WTC11 (cell line): ENCODE results near the gene BLOC1S5. TPM values are rescaled to one million over a fixed set of nuclear protein-coding genes. Genes with fewer than 3 reads are reported as not detected.

ENCODE experiments used
- ATAC-seq: fragments of 200-7000 bp; cut with Tn5 transposase; 2 replicates; pipeline ENCODE4 v1.10.0; 2021; ENCODE audit warnings: mild to moderate bottlenecking, moderate library complexity
- CTCF ChIA-PET: fragments of 300-600 bp; sonication (Branson Sonifier 250); formaldehyde crosslinking; loops from one replicate; lab custom pipeline; 2021; ENCODE audit warnings: antibody characterized with exemption; lab: Charles Lee
- POLR2A ChIA-PET: fragments of 350-600 bp; sonication (Branson Sonifier 250); formaldehyde crosslinking; loops from one replicate; lab custom pipeline; 2021; ENCODE audit warnings: antibody characterized with exemption; lab: Charles Lee
- DNase-seq: peaks from one replicate; pipeline ENCODE4 v3.0.0; 2021; ENCODE audit warnings: low spot score
- H3K27ac Mint-ChIP-seq: 2 replicates; pipeline ENCODE4 v1.8.0; 2021; ENCODE audit warnings: mixed read lengths
- H3K27me3 Mint-ChIP-seq: 2 replicates; pipeline ENCODE4 v1.8.0; 2021; ENCODE audit warnings: low read depth, mild to moderate bottlenecking, moderate library complexity, mixed read lengths
- H3K36me3 Mint-ChIP-seq: 2 replicates; pipeline ENCODE4 v1.8.0; 2021; ENCODE audit warnings: mixed read lengths
- H3K4me1 Mint-ChIP-seq: 2 replicates; pipeline ENCODE4 v1.8.0; 2022; ENCODE audit warnings: mixed read lengths
- H3K4me3 Mint-ChIP-seq: 2 replicates; pipeline ENCODE4 v1.8.0; 2021; ENCODE audit warnings: mild to moderate bottlenecking, moderate library complexity, mixed read lengths
- H3K9me3 Mint-ChIP-seq: 2 replicates; pipeline ENCODE4 v1.8.0; 2021; ENCODE audit warnings: mixed read lengths
- ARID4B ChIP-seq: sonication (generic); formaldehyde crosslinking; IDR thresholded peaks from 2 replicates; pipeline ENCODE4 v1.8.0; 2023; ENCODE audit warnings: missing genetic modification reagents, mild to moderate bottlenecking, borderline replicate concordance
- E2F4 ChIP-seq: sonication (generic); formaldehyde crosslinking; IDR thresholded peaks from 2 replicates; pipeline ENCODE4 v1.8.1; 2022; ENCODE audit warnings: low read depth, mild to moderate bottlenecking, moderate library complexity, missing genetic modification reagents, borderline replicate concordance
- ESRRA ChIP-seq: sonication (generic); formaldehyde crosslinking; IDR thresholded peaks from 2 replicates; pipeline ENCODE4 v1.8.1; 2022; ENCODE audit warnings: mild to moderate bottlenecking, missing genetic modification reagents, borderline replicate concordance
- ETV6 ChIP-seq: sonication (generic); formaldehyde crosslinking; IDR thresholded peaks from 2 replicates; pipeline ENCODE4 v1.8.1; 2022; ENCODE audit warnings: mild to moderate bottlenecking, missing genetic modification reagents
- FOXK1 ChIP-seq: sonication (generic); formaldehyde crosslinking; IDR thresholded peaks from 2 replicates; pipeline ENCODE4 v1.8.0; 2022; ENCODE audit warnings: mild to moderate bottlenecking, moderate library complexity, missing genetic modification reagents
- HMGXB4 ChIP-seq: sonication (generic); formaldehyde crosslinking; IDR thresholded peaks from 2 replicates; pipeline ENCODE4 v1.8.1; 2023; ENCODE audit warnings: mild to moderate bottlenecking, moderate library complexity, missing genetic modification reagents
- KAT7 ChIP-seq: sonication (generic); formaldehyde crosslinking; IDR thresholded peaks from 2 replicates; pipeline ENCODE4 v1.8.1; 2023; ENCODE audit warnings: missing genetic modification reagents, mild to moderate bottlenecking, borderline replicate concordance
- MYBL2 ChIP-seq: sonication (generic); formaldehyde crosslinking; IDR thresholded peaks from 2 replicates; pipeline ENCODE4 v1.8.1; 2023; ENCODE audit warnings: mild to moderate bottlenecking, moderate library complexity, missing genetic modification reagents
- NFE2L1 ChIP-seq: sonication (generic); formaldehyde crosslinking; IDR thresholded peaks from 2 replicates; pipeline ENCODE4 v1.8.1; 2023; ENCODE audit warnings: missing genetic modification reagents
- NR2C2 ChIP-seq: sonication (generic); formaldehyde crosslinking; IDR thresholded peaks from 2 replicates; pipeline ENCODE4 v1.8.0; 2022; ENCODE audit warnings: mild to moderate bottlenecking, missing genetic modification reagents
- NR3C1 ChIP-seq: sonication (generic); formaldehyde crosslinking; conservative IDR thresholded peaks from 2 replicates; pipeline ENCODE4 v1.8.1; 2023; ENCODE audit warnings: low read depth, mild to moderate bottlenecking, missing genetic modification reagents
- TCF7 ChIP-seq: sonication (generic); formaldehyde crosslinking; IDR thresholded peaks from 2 replicates; pipeline ENCODE4 v1.8.0; 2022; ENCODE audit warnings: mild to moderate bottlenecking, low read depth, missing genetic modification reagents, moderate library complexity
- ZNF232 ChIP-seq: sonication (generic); formaldehyde crosslinking; IDR thresholded peaks from 2 replicates; pipeline ENCODE4 v1.8.0; 2022; ENCODE audit warnings: mild to moderate bottlenecking, missing genetic modification reagents
- ZNF281 ChIP-seq: sonication (generic); formaldehyde crosslinking; IDR thresholded peaks from 2 replicates; pipeline ENCODE4 v1.8.0; 2023; ENCODE audit warnings: mild to moderate bottlenecking, missing genetic modification reagents
- ZNF317 ChIP-seq: sonication (generic); formaldehyde crosslinking; IDR thresholded peaks from 2 replicates; pipeline ENCODE4 v1.8.1; 2023; ENCODE audit warnings: low read depth, mild to moderate bottlenecking, moderate library complexity, missing genetic modification reagents, borderline replicate concordance
- ZNF396 ChIP-seq: fragments of 250-450 bp; sonication (Bioruptor Pico); IDR thresholded peaks from 2 replicates; pipeline ENCODE4 v1.8.0; 2021; ENCODE audit warnings: mild to moderate bottlenecking, moderate library complexity, borderline replicate concordance
- total RNA-seq: library from RNA; stranded (reverse); gene quantifications from 3 replicates; pipeline ENCODE4 v1.2.3, GENCODE V29; 2021
- TF ChIP-seq, protein P1 (sequence below): fragments of 250-450 bp; sonication (Bioruptor Pico); IDR thresholded peaks from 2 replicates; pipeline ENCODE4 v2.1.2; 2022; ENCODE audit warnings: mild to moderate bottlenecking, moderate library complexity
- TF ChIP-seq, protein P2 (sequence below): fragments of 250-450 bp; sonication (Bioruptor Pico); IDR thresholded peaks from 2 replicates; pipeline ENCODE4 v1.8.0; 2021; ENCODE audit warnings: mild to moderate bottlenecking

The BLOC1S5 gene
- total RNA-seq, 1 experiment from 2014 or later: 17.9 TPM

- DNase-seq (no peak), ATAC-seq (no peak)
- ChIA-PET POLR2A (no interaction called here), CTCF (interaction anchor here (1.0 kb wide), 1 partner anchor 63 kb away, joined by 3 read pairs; no protein-coding TSS in a partner anchor)
- H3K4me3 Mint-ChIP-seq: no peak overlapping the region
- no peaks in the 10 kb centered on the region for H3K9me3 Mint-ChIP-seq
- TF ChIP-seq ZNF281: no peak
- TF ChIP-seq NR3C1 (CRISPR knock-in tag): no peak
- no peak for TF ChIP-seq HMGXB4
- TF ChIP-seq TCF7 (CRISPR knock-in tag): no peak
- no peak for TF ChIP-seq FOXK1 (CRISPR knock-in tag)
- no peak for TF ChIP-seq ZNF232 (CRISPR knock-in tag)
- no peak for TF ChIP-seq KAT7 (CRISPR knock-in tag)
- no peak for TF ChIP-seq NR2C2 (CRISPR knock-in tag)
- no peak for TF ChIP-seq ARID4B (CRISPR knock-in tag)
- TF ChIP-seq, protein P1, sequence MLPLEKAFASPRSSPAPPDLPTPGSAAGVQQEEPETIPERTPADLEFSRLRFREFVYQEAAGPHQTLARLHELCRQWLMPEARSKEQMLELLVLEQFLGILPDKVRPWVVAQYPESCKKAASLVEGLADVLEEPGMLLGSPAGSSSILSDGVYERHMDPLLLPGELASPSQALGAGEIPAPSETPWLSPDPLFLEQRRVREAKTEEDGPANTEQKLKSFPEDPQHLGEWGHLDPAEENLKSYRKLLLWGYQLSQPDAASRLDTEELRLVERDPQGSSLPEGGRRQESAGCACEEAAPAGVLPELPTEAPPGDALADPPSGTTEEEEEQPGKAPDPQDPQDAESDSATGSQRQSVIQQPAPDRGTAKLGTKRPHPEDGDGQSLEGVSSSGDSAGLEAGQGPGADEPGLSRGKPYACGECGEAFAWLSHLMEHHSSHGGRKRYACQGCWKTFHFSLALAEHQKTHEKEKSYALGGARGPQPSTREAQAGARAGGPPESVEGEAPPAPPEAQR (CRISPR knock-in tag): no peak
- TF ChIP-seq ZNF317: no peak
- TF ChIP-seq ETV6: no peak
- no peak for TF ChIP-seq MYBL2
- TF ChIP-seq ESRRA (CRISPR knock-in tag): no peak
- no peak for TF ChIP-seq ZNF396 (CRISPR knock-in tag)
- TF ChIP-seq E2F4 (CRISPR knock-in tag): no peak
- no peak for TF ChIP-seq NFE2L1 (CRISPR knock-in tag)
- TF ChIP-seq, protein P2, sequence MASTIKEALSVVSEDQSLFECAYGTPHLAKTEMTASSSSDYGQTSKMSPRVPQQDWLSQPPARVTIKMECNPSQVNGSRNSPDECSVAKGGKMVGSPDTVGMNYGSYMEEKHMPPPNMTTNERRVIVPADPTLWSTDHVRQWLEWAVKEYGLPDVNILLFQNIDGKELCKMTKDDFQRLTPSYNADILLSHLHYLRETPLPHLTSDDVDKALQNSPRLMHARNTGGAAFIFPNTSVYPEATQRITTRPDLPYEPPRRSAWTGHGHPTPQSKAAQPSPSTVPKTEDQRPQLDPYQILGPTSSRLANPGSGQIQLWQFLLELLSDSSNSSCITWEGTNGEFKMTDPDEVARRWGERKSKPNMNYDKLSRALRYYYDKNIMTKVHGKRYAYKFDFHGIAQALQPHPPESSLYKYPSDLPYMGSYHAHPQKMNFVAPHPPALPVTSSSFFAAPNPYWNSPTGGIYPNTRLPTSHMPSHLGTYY (CRISPR knock-in tag): no peak
- no peak overlapping the region for H3K27ac Mint-ChIP-seq
- no peaks in the 10 kb centered on the region for H3K36me3 Mint-ChIP-seq
- H3K4me1 Mint-ChIP-seq: peaks cover 26% of the 10 kb centered on the region
- no peaks in the 10 kb centered on the region for H3K27me3 Mint-ChIP-seq
Observed at GRCh38 chr6:8069151-8069550, 5.0 kb upstream of the BLOC1S5 start.
